ENCODE data around the gene KCTD17. TPM values are rescaled to one million over a fixed set of nuclear protein-coding genes. Genes with fewer than 3 reads are reported as not detected.

The KCTD17 gene
- total RNA-seq, 1 donor from 2014 or later: 63.2 TPM

DNA sequence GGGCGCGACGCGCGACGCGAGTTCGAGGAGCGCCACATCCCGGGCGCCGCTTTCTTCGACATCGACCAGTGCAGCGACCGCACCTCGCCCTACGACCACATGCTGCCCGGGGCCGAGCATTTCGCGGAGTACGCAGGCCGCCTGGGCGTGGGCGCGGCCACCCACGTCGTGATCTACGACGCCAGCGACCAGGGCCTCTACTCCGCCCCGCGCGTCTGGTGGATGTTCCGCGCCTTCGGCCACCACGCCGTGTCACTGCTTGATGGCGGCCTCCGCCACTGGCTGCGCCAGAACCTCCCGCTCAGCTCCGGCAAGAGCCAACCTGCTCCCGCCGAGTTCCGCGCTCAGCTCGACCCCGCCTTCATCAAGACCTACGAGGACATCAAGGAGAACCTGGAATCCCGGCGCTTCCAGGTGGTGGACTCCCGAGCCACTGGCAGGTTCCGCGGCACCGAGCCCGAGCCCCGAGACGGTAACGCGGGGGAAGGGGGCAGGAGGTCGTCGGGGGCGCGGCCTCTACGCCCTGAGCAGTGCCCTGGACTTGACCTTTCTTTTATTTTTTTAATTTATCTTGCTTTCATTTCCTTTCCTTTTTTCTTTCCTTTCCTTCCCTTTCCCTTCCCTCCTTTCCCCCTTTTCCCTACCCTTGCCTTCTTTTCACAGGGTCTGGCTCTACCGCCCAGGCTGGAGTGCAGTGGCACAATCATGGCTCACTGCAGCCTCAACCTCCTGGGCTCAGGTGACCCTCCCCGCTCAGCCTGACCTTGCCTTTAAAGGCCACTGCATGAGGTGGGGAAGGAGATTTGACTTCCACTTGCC lies 27.0 kb upstream of the KCTD17 start:
- intact Hi-C loops (cut with micrococcal nuclease): no loop called here
- no peak for DNase-seq
- Mint-ChIP-seq H3K27me3 (no peaks in the 10 kb centered on the region), H3K4me1 (peaks cover 14% of the 10 kb centered on the region), H3K27ac (no peak overlapping the region), H3K4me3 (no peak overlapping the region), H3K36me3 (ENCODE audit: low read depth) (peaks cover 6% of the 10 kb centered on the region), H3K9me3 (no peaks in the 10 kb centered on the region)

- Mint-ChIP-seq H3K27ac (no peak overlapping the region), H3K36me3 (ENCODE audit: low read depth) (peaks cover 6% of the 10 kb centered on the region)
These were observed 26.0 kb upstream of the KCTD17 start for GRCh38 chr22:37025500-37026070.

DNA sequence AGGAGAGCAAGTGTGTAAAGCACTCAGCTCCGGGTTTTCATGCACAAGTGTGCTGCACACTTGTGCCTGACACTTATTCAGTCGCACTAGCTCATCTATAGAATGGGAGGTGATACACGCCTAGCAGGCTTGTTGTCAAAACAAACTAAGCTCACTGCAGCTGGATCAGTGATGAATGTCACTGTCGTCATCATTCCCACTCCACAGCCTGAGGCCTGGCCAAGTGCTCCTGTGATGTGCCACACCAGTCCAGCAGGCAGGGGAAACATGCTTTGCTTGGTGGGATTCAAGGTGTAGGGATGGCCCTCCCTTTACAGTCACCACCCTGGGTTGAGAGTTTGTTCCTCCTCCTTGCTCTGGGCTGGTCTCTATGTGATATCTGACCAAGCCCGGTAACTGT lies 25.2 kb upstream of the KCTD17 start:
- peaks cover 4% of the 10 kb centered on the region for H3K4me1 Mint-ChIP-seq
- no peaks in the 10 kb centered on the region for H3K9me3 Mint-ChIP-seq
- H3K27ac Mint-ChIP-seq: no peak overlapping the region
- DNase-seq: no peak
- intact Hi-C loops (cut with micrococcal nuclease): no loop called here
- H3K4me3 Mint-ChIP-seq: no peak overlapping the region
- peaks cover 6% of the 10 kb centered on the region for H3K36me3 Mint-ChIP-seq (ENCODE audit: low read depth)
- H3K27me3 Mint-ChIP-seq: no peaks in the 10 kb centered on the region

More at GRCh38 chr22:37025500-37026070, 26.0 kb upstream of the KCTD17 start:
- Mint-ChIP-seq H3K9me3 (no peaks in the 10 kb centered on the region), H3K4me1 (peaks cover 8% of the 10 kb centered on the region), H3K4me3 (no peak overlapping the region), H3K27me3 (no peaks in the 10 kb centered on the region)
- no peak for DNase-seq
- intact Hi-C loops (cut with micrococcal nuclease): no loop called here

- intact Hi-C loops (cut with micrococcal nuclease): no loop called here
These were observed 24.0 kb upstream of the KCTD17 start for GRCh38 chr22:37027556-37027955.

GRCh38 chr22:37028692-37029674 lies 22.6 kb upstream of the KCTD17 start:
- no peaks in the 10 kb centered on the region for H3K9me3 Mint-ChIP-seq
- H3K27ac Mint-ChIP-seq: no peak overlapping the region
- no peak for DNase-seq
- intact Hi-C loops (cut with micrococcal nuclease): no loop called here
- H3K4me3 Mint-ChIP-seq: no peak overlapping the region
- peaks cover 2% of the 10 kb centered on the region for H3K27me3 Mint-ChIP-seq
- H3K36me3 Mint-ChIP-seq (ENCODE audit: low read depth): peaks cover 6% of the 10 kb centered on the region
- H3K4me1 Mint-ChIP-seq: no peaks in the 10 kb centered on the region

More at GRCh38 chr22:37027556-37027955, 24.0 kb upstream of the KCTD17 start:
- H3K27me3 Mint-ChIP-seq: no peaks in the 10 kb centered on the region
- DNase-seq: no peak
- H3K4me1 Mint-ChIP-seq: no peaks in the 10 kb centered on the region
- peaks cover 6% of the 10 kb centered on the region for H3K36me3 Mint-ChIP-seq (ENCODE audit: low read depth)
- no peak overlapping the region for H3K27ac Mint-ChIP-seq
- no peaks in the 10 kb centered on the region for H3K9me3 Mint-ChIP-seq
- no peak overlapping the region for H3K4me3 Mint-ChIP-seq

- intact Hi-C loops (cut with micrococcal nuclease): no loop called here
- Mint-ChIP-seq H3K27me3 (peaks cover 10% of the 10 kb centered on the region), H3K4me3 (no peak overlapping the region), H3K27ac (no peak overlapping the region), H3K36me3 (ENCODE audit: low read depth) (peaks cover 3% of the 10 kb centered on the region), H3K4me1 (no peaks in the 10 kb centered on the region), H3K9me3 (no peaks in the 10 kb centered on the region)
- no peak for DNase-seq
These were observed 20.8 kb upstream of the KCTD17 start for GRCh38 chr22:37030560-37031281.

GRCh38 chr22:37032134-37032534 lies 19.4 kb upstream of the KCTD17 start:
- H3K27ac Mint-ChIP-seq: no peak overlapping the region

GRCh38 chr22:37032535-37033460 lies 18.7 kb upstream of the KCTD17 start:
- H3K27me3 Mint-ChIP-seq: peaks cover 16% of the 10 kb centered on the region
- no peaks in the 10 kb centered on the region for H3K36me3 Mint-ChIP-seq (ENCODE audit: low read depth)
- H3K4me3 Mint-ChIP-seq: no peak overlapping the region
- H3K4me1 Mint-ChIP-seq: no peaks in the 10 kb centered on the region
- no peak for DNase-seq
- intact Hi-C loops (cut with micrococcal nuclease): no loop called here
- H3K27ac Mint-ChIP-seq: no peak overlapping the region
- H3K9me3 Mint-ChIP-seq: no peaks in the 10 kb centered on the region

More at GRCh38 chr22:37032134-37032534, 19.4 kb upstream of the KCTD17 start:
- no peaks in the 10 kb centered on the region for H3K9me3 Mint-ChIP-seq
- H3K36me3 Mint-ChIP-seq (ENCODE audit: low read depth): no peaks in the 10 kb centered on the region
- H3K4me3 Mint-ChIP-seq: no peak overlapping the region
- H3K4me1 Mint-ChIP-seq: no peaks in the 10 kb centered on the region
- H3K27me3 Mint-ChIP-seq: peaks cover 12% of the 10 kb centered on the region
- intact Hi-C loops (cut with micrococcal nuclease): no loop called here
- no peak for DNase-seq

- H3K36me3 Mint-ChIP-seq (ENCODE audit: low read depth): no peaks in the 10 kb centered on the region
- intact Hi-C loops (cut with micrococcal nuclease): no loop called here
- H3K9me3 Mint-ChIP-seq: no peaks in the 10 kb centered on the region
These were observed 17.7 kb upstream of the KCTD17 start for GRCh38 chr22:37033605-37034430.

DNA sequence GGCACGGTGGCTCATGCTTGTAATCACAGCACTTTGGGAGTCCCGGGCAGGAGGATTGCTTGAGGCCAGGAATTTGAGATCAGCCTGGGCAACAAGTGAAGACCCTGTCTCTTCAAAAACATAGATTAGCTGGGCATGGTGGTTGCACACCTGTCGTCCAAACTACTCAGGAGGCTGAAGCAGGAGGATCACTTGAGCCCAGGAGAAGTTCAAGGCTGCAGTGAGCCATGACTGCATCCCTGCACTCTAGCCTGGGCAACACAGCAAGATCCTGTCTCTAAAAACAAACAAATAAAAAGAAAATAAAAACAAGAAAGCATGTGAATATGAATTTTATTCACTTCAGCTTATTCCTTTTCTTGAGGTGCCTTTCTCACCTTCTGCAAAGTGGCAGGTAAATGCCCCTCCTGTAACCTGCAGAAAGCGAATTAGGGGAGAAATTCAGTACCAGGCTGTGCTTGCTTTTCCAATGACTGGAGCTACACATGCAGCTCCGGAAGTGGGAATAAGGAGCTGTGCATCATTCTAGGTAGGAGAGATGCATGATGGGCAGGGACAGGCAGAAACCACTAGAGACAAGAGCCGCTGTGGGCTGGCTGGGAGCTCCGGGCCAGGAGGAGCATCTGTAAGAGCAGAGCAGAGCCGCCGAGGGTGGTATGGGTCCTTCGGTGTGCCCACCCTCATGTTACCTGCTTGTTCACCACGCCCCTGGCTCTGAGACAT lies 14.7 kb upstream of the KCTD17 start:
- peaks cover 16% of the 10 kb centered on the region for H3K27me3 Mint-ChIP-seq
- no peaks in the 10 kb centered on the region for H3K36me3 Mint-ChIP-seq (ENCODE audit: low read depth)
- intact Hi-C loops (cut with micrococcal nuclease): no loop called here
- H3K4me3 Mint-ChIP-seq: no peak overlapping the region
- no peak for DNase-seq
- H3K27ac Mint-ChIP-seq: no peak overlapping the region
- no peaks in the 10 kb centered on the region for H3K9me3 Mint-ChIP-seq
- peaks cover 14% of the 10 kb centered on the region for H3K4me1 Mint-ChIP-seq

More at GRCh38 chr22:37033605-37034430, 17.7 kb upstream of the KCTD17 start:
- no peak for DNase-seq
- Mint-ChIP-seq H3K27ac (no peak overlapping the region), H3K4me3 (no peak overlapping the region), H3K27me3 (peaks cover 16% of the 10 kb centered on the region), H3K4me1 (no peaks in the 10 kb centered on the region)

DNA sequence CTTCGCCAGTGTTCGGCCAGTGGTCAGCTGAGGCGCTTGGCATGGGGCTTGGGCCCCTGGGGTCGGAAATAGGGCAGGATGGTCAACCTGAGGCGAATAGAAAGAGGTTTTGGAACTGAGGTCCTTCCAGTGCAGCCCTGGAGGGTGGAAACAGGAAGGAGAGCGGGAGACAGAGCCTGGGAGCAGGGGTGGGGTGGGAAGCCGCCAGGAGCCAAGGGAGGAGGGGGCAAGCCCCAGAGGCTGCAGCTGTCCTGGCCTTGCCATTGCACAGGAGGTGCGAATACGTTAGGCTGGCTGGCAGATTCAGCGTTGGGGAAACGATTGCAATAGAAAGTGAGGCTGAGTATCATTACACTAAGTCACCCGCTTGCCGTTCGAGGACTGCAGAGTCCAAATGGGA lies 13.9 kb upstream of the KCTD17 start:
- Mint-ChIP-seq H3K9me3 (no peaks in the 10 kb centered on the region), H3K4me3 (no peak overlapping the region), H3K27ac (no peak overlapping the region), H3K36me3 (ENCODE audit: low read depth) (no peaks in the 10 kb centered on the region), H3K27me3 (peaks cover 16% of the 10 kb centered on the region), H3K4me1 (peaks cover 14% of the 10 kb centered on the region)
- intact Hi-C loops (cut with micrococcal nuclease): no loop called here
- no peak for DNase-seq

Data from activated CD4-positive, alpha-beta T cell treated with anti-CD3 and anti-CD28 coated beads, Interleukin-2, amount 10 ng/mL, durations not matched to agents 24 days and 14 days (primary cell).